GM18861 (cell line): Measurements from ENCODE around the gene UBQLN3.

Experiments
- ATAC-seq: cut with Tn5 transposase; IDR thresholded peaks from one replicate; pipeline ENCODE4 v1.9.1; 2021; ENCODE audit not compliant: unreplicated experiment

Gene UBQLN3

GRCh38 chr11:5507177-5507932, 2.4 kb downstream of the UBQLN3 start:
- ATAC-seq = no peak

- ATAC-seq = no peak
These were observed 4.3 kb downstream of the UBQLN3 start for GRCh38 chr11:5505363-5506048.

GRCh38 chr11:5504403-5504921, 5.3 kb downstream of the UBQLN3 start:
- no peak for ATAC-seq

GRCh38 chr11:5500393-5500801, 9.4 kb downstream of the UBQLN3 start:
- ATAC-seq = no peak

DNA sequence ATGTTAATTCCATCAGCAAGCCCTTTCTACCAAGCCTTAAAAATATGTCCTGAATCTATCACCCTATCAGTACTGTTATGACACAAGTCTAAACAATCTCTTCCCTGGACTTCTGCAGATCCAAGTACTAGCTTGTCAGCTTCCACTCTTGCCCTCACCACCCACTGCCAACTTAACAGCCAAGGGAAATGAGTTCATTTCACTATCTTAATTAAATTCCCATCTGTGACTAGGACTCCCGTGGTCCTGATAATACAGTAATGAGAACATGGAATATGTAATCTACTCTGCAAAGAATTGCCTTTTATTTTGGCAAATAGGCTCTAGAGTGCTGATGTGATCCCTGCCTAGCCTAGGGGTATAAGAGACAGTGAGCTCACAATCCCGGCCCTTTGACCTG, 10.1 kb downstream of the UBQLN3 start:
- no peak for ATAC-seq

GRCh38 chr11:5489576-5490357, 20.0 kb downstream of the UBQLN3 start:
- no peak for ATAC-seq

DNA sequence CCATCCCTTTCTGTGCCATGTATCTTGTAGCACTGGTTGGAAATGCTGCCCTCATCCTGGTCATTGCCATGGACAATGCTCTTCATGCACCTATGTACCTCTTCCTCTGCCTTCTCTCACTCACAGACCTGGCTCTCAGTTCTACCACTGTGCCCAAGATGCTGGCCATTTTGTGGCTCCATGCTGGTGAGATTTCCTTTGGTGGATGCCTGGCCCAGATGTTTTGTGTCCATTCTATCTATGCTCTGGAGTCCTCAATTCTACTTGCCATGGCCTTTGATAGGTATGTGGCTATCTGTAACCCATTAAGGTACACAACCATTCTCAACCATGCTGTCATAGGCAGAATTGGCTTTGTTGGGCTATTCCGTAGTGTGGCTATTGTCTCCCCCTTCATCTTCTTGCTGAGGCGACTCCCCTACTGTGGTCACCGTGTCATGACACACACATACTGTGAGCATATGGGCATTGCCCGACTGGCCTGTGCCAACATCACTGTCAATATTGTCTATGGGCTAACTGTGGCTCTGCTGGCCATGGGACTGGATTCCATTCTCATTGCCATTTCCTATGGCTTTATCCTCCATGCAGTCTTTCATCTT, 20.9 kb downstream of the UBQLN3 start:
- ATAC-seq = no peak

- no peak for ATAC-seq
These were observed 21.4 kb downstream of the UBQLN3 start, which contains the start of gene OR52D1 for GRCh38 chr11:5488385-5488784. Gene OR52D1, plus strand, starts transcription at chr11:5488685. Its CDS starts 22 bp downstream, at chr11:5488707.

DNA sequence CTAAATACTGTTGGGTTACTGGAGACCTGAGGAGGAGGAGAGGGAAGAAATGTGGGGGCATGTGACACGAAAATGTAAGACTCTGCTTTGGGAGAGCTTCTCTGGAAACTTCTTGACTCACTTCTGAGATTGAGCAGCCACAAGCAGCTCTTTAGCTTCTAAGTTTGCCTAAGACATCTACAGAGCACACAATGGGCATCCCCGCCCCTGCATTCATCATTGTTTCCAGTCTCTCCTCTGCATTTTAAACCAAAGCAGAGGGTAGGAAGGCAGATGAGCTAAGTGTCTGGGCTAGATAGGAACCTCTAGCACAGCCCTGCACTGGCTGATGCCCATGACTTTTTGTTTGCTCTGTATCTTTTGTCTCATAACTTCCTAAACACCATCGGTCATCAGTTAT, 23.3 kb downstream of the UBQLN3 start:
- ATAC-seq = no peak

DNA sequence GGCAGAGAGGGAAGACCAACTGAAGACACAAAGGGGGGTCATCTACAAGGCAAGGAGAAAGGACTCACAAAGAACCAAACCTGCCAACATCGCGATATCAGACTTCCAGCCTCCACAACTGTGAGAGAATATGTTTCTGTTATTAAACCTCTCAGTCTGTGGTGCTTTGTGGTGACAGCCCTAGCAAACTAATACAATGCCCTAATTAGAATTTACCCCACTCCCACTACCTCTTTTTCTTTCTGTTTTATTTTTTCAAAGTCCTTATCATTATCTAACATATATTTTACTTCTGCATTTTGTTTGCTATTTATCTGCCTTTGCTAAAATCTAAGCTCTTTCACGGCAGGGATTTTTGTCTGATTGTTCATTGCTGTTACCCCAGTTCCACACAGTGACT, 23.8 kb downstream of the UBQLN3 start:
- no peak for ATAC-seq

- ATAC-seq = peak; percentile 93
These were observed 33.5 kb downstream of the UBQLN3 start for GRCh38 chr11:5476186-5476819.

- ATAC-seq = no peak
These were observed 35.8 kb downstream of the UBQLN3 start for GRCh38 chr11:5473921-5474320.

DNA sequence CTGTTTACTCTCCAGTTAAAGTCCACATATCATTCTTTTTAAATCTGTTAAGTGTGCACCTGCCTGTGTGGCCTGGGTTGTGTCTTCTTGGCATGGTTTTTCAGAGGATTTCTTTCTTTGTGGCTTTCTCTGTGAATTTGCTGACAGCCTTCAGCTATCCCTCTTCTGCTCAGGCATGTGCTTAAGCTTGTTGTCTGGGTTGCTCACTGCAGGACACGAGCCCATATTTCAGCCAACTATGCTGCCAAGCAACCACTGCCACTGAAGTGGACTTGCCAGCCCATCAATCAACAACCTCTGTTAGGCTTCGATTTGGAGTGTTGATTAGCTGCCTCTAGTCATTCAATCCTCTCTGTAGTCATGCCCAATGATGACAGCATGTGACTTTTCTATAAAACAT, 42.2 kb downstream of the UBQLN3 start:
- no peak for ATAC-seq

DNA sequence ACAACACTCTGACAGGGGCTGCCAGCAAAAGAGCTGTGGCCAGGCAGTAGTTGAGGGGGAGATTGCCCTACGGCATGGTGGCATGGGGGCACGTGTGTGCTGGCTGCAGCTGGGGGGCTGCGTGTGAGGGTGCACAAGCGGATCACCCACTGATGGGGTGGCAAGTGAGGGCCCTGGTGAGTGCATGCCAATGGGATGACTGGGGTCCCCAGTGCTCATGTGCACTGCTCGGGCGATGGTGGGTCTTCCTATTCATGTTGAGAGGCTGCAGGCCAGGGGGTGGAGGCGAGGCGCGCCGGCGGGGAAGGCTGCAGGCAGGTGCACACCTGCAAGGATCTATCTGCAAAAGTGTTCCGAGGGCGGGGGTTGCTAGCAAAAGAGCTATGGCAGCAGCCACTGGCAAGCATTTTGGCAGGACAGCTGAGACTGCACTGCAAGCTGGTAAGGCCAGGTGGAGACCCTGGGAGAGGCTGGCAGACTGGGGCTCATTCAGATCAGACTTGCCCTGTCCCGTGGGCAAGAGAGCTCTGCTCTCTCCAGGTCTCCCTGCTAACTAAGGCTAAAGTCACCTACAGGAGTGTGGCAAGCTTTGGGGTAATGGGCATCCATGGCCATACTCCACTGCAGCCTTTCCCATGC, 48.7 kb downstream of the UBQLN3 start:
- no peak for ATAC-seq
